GM10847 (cell line): ENCODE measurements around the gene EDNRB.

Experiments
- POLR2A ChIP-seq: IDR thresholded peaks from 2 replicates; pipeline ENCODE4 v1.6.1; 2011; ENCODE audit not compliant: insufficient read length; ENCODE audit errors: extremely low read depth

The EDNRB gene

DNA sequence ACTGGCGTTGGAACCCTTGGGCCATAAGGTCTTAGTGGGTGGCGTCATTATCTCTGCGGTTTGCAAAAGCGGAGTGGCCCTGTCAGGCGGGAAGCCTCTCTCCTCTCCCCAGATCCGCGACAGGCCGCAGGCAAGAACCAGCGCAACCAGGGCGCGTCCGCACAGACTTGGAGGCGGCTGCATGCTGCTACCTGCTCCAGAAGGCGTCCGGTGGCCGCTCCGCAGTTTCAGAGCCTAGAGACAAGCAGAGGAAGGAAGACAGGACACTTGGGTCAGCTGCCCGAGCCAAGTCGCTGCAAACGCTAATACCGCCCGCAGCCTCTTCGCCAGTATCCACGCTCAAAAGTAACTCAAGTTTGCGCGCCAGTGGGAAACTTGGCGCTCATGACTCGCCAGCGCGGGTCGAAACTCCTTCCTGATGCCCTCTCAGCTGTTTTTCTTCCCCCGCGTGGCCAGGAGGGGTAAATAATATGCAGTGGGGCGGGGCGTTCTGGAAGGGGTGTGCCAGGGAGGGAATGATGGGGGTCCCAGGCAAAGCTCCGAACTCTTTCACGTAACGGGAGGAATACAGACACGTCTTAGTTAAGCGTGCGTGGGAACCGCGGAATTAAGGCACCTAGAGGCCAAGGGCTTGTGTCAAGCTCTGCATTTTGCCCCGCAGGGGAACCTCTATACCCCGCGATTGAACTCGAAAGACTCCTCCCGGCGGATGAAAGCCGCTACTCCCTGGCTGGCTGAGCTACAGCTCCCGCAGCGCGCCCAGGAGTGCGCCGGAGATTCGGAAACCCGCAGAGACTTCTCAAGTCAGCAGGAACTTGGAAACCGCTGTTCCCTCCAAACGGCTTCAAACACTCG lies at the start of gene EDNRB:
Gene EDNRB (minus strand): TSS at position 441 of the 855 bp plus-strand sequence. CDS start 258 bp downstream, at position 183.
- no peak for TF ChIP-seq POLR2A

DNA sequence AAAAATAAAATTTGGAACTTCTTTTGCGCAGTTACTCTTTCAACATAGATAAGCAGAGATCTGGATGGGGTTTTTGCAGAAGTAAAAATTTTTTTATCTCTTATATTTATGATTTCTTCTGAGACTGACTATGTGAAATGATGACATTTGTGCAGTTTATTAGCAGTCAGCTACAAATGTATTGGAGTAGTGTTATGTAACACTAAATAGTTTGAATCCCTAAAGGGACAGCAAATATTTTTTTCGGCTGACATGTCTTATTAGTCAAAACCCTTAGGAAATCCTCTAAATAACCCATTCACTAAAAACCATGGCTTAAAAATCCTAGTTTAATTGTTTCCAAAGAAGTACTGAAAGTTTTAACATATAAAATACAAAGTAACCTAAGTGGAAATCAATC lies 48.0 kb upstream of the EDNRB start:
- no peak for TF ChIP-seq POLR2A

DNA sequence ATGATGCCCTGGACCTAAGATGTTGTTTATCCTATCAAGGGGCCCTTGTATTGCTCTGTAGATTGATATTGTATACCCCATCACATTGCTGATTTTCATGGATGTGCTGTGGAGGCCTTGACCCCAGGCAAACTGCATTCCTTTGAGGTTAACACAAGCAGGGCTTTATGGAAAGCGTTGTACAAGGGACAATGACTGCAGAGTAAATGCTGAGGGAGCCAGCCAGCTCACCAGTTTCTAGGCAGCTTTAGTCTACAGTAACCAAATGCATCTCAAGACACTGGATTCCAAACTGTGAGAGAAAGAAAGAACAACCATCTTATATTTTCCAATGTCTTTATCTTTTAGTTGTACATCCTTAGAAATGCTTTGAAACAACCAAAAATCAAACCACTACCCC lies 34.1 kb upstream of the EDNRB start:
- TF ChIP-seq POLR2A, result no peak

DNA sequence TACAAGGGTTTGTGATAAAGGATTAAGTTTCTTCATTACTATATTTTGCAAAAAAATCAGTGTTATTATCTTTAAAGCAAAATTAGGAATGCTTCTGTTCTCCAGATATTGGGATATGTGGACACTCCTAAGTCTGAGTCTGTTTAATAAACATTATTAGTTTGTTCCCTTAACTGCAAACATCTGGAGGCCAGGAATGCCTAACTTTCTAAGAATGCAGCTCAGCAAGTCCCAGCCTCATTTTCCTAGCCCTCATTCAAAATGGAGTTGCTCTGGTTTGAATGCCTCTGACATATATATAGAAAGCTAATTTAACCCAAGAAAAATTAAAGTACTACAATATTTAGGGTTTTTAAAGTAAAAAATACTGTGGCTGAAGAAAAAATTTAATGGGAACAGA lies 33.6 kb upstream of the EDNRB start:
- no peak for TF ChIP-seq POLR2A

GRCh38 chr13:77946522-77946921 lies 27.9 kb upstream of the EDNRB start:
- TF ChIP-seq POLR2A, result no peak

DNA sequence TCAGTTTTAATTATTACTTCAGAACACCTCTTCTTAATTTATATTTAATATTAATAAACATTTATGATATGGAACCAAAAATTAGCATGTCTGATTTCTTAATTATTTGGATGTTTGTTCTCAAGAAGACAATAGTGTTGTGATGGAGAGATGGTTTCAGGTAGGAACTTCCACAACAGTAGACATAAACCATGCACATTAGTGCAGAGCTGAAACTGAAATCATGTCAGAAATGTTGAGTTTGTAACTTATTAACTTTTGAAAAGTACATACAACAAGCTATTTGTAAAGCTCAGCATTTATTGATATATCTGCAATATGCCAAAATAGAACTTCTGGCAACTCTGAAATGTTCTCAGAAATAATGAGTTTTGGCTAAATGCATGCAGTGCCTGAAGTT lies 11.8 kb upstream of the EDNRB start:
- no peak for TF ChIP-seq POLR2A

GRCh38 chr13:77928909-77929308 lies 10.3 kb upstream of the EDNRB start:
- TF ChIP-seq POLR2A, result no peak

DNA sequence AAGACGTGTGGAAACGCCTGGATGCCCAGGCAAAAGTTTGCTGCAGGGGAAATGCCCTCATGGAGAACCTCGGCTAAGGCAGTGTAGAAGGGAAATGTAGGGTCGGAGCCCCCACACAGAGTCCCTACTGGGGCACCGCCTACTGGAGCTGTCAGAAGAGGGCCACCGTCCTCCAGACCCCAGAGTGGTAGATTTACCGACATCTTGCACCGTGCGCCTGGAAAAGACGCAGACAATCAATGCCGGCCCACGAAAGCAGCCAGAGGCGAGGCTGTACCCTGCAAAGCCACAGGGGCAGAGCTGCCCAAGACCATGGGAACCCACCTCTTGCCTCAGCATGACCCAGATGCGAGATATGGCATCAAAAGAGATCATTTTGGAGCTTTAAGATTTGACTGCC lies 7.0 kb upstream of the EDNRB start:
- TF ChIP-seq POLR2A, result no peak

GRCh38 chr13:77919921-77920294 lies 1.3 kb upstream of the EDNRB start:
- TF ChIP-seq POLR2A, result no peak

DNA sequence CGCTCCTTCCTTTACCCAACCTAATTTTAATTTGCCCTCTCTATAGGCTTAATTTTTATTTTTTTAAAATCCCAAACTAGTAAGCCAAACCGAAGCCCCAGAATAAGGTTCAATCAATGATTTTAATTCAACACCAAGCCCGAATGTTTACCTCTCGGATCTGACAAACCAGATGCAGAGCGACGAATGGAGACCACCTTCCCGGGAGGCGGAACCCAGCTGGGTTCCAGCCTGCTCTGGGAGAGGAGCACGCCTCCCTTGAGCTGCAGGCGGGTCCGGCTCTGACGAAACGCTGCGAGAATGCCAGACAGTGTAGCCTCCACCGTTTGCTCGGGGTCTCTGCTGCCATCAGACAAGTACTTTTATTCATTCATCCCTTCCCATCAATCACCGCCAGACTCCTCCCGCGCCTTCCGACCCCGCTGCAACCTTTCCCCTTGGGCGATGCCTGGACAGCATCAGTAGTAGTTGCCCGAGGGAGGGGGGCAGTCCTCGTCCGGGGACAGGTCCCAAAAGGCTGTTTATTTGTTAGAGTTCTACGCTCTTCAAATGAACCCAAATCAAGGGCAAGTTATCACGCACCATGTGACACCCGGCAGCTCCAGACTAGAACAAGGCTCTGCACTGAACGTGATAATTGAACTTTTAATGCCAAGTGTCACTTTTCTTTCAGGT lies 752 bp upstream of the EDNRB start:
- TF ChIP-seq POLR2A, result no peak

DNA sequence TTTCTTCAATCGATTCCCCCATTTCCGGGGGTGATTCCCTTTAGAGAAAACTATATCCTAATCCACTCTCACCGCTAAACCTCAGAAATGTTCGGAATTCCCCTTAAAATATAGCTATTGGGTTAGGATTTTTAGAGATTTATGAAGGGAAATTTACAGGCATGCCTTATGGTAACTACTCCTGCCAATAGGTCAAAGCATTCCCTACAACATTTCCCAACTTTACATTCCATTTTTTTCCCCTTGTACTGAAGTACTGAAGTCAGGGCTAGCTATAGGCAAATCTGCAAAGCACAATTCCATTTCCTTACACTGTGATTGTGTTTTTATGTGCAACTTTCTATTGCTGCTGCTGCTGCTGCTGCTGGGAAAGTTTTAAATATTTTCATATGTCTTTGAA lies 2.1 kb downstream of the EDNRB start:
- no peak for TF ChIP-seq POLR2A

- TF ChIP-seq POLR2A, result no peak
Measured at GRCh38 chr13:77915686-77916085, 2.9 kb downstream of the EDNRB start.

- TF ChIP-seq POLR2A, result no peak
Measured at GRCh38 chr13:77913003-77913402, 5.6 kb downstream of the EDNRB start.

- no peak for TF ChIP-seq POLR2A
Measured at GRCh38 chr13:77911751-77912150, 6.9 kb downstream of the EDNRB start.

- no peak for TF ChIP-seq POLR2A
Measured at GRCh38 chr13:77909827-77910226, 8.8 kb downstream of the EDNRB start.

DNA sequence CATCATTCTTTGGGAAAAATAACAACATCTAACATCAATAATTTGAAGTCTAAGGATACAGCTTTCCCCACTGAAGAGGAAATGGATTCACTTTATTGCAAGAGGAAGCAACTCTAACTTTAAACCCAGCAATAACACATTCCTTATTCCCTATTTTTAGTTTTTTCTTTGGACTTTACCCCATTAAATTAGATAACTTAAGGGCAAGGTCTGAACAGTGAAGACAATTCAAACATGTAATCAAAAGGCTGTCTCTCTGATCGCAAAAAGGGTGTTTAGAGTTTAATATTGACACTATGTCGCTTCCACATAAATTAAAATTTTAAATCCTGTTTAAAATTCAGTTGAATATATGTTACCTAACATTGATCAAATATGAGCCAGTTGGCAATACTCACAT lies 10.1 kb downstream of the EDNRB start:
- no peak for TF ChIP-seq POLR2A
